ENCODE results near the gene TM9SF1.
A peak's percentile ranks its signal among the peaks of the same experiment; 100 is the strongest.

TM9SF1 gene

DNA sequence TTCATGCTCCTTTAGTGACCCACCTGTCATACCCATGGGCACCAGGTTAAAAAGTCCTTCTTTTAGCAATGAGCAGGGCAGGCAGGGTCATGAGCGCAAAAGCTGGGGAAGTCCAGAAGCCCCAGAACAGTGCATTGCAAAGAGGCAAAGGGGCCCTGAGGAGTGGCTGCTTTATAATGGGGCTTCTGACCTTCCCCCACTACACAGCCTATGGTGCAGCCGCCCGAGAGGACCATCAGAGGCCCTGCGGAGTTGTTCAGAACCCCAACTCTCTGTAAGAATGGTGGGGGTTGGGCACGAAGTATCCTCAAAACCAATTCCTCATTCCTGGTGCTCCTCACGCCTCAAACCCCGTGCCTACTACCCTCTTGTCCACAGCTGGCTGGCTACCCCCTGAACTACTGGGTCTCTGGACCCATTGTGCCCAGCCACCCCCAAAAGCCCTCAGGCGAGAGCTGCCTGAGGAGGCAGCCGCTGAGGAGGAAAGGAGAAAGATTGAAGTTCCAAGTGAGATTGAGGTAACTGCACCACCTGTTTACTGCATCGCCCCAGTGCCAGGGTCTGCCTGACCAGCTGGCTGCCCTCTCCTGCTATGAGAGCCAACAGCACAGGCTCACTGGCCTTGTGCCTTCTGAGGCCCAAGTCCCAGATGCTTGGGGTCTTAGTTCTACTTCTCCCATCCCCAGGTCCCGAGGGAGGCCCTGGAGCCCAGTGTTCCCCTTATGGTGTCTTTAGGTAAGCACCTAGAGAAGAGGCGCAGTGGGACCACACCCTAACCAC, 16.7 kb downstream of the TM9SF1 start:
- DNase-seq, result no peak

DNA sequence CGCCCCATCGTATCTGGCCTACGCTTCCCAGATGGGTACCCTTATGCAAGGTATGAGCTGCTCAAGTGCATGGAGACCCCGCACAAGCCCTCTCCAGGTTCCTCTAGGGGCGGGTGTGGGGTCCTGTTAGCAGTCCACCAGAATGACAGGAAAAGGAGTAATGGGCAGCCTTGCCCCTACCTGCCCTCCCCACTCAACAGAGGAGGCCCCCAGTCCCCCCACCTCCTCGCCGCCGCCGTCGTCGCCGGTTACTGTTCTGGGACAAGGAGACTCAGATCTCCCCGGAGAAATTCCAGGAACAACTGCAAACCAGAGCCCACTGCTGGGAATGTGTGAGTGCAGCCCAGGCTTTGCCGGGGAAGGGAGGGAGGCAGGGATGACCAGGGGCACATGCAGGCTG, 17.4 kb downstream of the TM9SF1 start:
- DNase-seq, result no peak

DNA sequence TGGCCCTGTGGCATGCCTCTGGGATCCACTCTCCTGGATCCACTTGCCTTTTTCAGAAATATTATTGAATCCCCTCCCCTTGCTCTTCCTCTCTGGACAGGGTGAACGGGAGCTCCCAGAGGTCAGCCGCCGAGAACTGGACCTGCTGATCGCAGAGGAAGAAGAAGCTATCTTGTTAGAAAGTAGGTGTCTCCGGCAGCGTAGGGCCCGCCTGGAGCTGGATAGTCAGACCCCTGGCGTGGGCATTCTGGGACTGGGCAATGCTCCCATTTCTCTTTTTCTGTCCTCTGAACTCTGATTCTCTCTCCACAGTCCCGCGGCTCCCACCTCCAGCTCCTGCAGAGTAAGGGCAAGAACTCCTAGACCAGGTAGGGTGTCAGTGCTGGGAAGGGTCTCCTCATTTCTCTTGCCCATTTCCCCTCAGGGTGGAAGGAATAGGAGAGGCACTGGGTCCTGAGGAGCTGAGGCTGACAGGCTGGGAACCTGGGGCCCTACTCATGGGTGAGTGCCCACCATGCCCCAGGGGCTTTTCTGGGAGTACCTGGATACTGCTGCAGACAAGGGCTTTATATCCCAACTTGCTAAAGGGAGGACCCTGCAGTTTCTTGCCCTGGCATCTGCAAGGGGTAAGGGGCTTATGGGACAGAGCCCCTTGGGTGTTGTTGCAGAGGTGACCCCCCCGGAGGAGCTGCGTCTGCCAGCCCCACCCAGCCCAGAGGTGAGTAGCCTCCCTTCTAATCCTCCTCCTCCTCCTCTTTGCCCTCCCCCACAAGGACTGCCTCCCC, 18.0 kb downstream of the TM9SF1 start:
- DNase-seq, result no peak

DNA sequence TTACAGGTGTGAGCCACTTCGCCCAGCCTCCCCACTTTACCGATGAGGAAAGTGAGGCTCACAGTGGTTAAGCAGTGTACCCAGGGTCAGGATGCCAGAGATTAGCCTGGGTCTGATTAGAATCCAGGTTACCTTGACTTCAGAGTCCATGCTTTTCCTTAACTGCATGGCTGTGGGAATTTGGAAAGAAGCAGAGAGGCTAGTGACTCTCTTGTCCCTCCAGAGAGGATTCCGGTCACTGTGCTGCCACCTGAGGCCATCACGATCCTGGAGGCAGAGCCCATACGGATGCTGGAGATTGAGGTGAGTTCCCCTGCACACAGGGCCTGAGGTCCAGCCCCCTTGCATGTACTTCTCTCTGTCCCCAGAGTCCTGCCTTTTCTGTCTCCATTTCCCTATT, 18.6 kb downstream of the TM9SF1 start:
- no peak for DNase-seq

DNA sequence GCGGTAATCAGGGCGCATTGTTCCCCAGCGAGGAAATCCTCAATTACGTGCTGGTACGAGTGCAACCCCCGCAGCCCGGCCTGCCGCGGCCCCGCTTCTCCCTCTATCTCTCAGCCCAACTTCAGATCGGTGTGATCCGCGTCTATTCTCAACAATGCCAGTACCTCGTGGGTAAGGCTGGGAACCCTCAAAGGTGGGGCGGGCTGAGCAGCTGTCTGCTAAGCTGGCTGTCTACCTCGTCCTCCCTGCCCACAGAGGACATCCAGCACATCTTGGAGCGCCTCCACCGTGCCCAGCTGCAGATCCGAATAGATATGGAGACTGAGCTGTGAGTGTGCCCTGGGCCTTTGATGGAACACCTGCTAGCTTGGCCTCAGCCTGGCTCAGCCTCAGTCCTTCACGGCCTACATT, 22.4 kb downstream of the TM9SF1 start:
- no peak for DNase-seq

DNA sequence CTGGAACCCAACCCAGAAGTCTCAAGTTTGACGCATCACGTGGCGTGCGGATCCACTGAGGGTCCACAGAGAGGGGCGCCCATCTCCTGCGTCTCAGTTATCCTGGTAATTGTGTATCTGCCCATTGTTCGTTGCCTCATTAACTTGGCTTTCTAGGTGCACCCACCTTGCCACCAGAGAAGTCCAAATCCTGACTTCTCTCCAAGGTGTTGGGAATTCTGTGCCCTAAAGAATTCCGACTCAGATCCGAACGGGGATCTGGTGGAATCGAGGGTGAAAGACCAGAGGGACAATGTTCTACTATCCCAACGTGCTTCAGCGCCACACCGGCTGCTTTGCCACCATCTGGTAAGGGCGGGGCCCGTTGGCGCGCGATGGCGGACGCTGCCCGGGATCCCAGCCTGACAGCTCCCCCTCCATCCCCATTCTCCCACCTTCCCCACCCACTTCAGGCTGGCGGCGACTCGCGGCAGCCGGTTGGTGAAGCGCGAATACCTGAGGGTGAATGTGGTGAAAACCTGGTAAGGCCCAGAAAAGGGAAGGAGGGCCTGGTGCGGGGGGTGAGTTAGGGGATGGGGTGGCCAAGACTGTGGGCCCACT, 22.9 kb downstream of the TM9SF1 start:
- DNase-seq, result no peak

DNA sequence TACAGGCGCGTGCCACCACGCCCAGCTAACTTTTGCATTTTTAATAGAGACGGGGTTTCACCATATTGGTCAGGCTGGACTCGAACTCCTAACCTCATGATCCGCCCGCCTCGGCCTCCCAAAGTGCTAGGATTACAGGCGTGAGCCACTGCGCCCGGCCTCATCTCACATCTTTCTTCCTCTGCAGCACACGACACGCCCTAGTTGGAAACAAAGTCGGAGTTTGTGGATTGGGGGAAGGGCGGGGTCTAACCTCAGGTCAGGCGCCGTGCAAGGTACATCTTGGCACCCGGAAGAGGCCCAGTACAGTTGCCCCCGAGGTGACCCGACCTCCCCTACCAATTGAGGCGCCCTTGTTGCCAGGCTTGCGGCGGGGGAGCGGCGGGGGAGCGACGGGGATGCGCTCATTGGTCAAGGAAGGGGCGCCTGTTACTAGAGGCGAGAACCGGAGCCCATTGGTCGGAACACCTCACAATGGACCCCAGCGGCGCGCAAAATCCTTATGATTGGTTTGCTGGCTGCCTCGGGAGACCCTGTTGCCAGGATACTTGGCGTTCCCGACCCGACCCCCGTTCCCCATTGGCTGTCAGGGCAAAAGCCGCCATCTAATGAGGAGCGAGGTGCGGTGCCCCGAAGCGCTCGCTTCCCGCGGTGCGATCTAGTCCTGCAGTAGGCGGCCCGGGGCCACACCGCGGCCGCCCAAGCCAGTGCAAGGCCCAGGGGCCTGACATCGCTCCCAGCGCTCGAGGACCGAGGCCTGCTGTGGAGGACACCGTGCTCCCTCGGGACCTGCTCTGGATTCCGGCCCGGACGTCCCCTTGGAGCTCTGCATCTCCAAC, 23.6 kb downstream of the TM9SF1 start, which contains the start of gene REC8:
TSS of gene REC8 (plus strand) at position 659 of the 839 bp plus-strand sequence. CDS start 473 bp downstream, outside the sequence.
- no peak for DNase-seq

DNA sequence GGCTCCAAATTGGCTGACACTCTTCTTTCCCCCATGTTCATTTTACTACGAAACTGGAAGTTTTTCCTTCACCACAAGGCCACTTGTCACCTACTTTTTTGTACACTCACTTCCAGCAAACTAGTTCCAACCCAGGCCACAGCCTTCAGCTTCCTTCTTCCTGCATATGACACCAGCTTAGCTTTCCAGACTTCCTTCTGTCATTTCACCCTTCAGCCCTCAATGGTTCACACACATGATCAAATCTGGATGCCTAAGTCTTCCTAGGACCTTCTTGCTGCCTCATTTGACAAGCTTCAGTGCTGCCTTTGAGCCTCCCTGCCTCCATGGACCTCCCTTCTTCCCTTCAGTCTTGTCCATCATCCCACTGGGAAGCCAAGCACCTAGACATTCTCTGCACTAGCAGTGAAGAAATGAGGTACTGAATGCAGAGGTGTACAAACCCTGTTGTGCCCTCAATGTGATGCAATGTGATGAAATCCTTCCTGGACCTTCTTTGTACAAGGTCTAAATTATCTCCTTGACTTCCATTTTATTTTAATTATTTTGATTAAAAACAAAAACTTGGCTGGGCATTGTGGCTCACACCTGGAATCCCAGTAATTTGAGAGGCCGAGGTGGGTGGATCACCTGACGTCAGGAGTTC, 27.6 kb downstream of the TM9SF1 start:
- DNase-seq, result peak; percentile 75

DNA sequence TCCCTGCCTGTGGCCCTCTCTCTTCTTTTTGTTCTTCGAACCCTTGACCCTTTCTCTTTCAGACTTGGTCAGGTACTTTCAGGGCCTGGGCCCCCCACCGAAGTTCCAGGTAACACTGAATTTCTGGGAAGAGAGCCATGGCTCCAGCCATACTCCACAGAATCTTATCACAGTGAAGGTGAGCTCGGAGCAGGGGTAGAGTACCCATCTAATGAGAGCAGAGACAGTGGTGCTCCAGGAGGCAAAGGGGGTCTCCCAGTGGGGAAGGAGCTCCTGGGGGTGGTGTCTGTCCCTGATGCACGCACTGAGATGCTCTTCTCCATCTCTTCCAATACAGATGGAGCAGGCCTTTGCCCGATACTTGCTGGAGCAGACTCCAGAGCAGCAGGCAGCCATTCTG, 29.5 kb downstream of the TM9SF1 start:
- DNase-seq, result no peak

DNA sequence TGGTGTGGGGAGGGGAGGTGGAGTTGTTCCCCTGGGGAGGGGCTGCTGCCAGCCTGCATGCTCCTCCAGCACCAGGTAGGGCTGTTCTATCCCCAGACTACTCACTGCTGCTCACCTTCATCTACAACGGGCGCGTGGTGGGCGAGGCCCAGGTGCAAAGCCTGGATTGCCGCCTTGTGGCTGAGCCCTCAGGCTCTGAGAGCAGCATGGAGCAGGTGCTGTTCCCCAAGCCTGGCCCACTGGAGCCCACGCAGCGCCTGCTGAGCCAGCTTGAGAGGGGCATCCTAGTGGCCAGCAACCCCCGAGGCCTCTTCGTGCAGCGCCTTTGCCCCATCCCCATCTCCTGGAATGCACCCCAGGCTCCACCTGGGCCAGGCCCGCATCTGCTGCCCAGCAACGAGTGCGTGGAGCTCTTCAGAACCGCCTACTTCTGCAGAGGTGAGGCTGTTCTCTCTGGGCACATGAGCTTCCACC, 30.7 kb downstream of the TM9SF1 start:
- no peak for DNase-seq

DNA sequence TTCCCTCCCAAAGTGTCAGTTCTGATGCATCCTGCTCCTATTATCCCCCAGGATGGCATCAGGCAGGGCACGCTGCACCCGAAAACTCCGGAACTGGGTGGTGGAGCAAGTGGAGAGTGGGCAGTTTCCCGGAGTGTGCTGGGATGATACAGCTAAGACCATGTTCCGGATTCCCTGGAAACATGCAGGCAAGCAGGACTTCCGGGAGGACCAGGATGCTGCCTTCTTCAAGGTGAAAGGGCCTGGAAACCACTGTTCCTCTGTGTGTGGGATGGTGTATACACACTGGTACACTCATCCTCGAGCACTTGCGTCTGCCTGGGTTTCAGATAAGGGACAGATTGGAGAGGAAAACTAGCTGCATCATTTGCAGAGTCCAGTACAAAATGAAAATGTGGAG, 33.1 kb downstream of the TM9SF1 start:
- peak; percentile 23 for DNase-seq

DNA sequence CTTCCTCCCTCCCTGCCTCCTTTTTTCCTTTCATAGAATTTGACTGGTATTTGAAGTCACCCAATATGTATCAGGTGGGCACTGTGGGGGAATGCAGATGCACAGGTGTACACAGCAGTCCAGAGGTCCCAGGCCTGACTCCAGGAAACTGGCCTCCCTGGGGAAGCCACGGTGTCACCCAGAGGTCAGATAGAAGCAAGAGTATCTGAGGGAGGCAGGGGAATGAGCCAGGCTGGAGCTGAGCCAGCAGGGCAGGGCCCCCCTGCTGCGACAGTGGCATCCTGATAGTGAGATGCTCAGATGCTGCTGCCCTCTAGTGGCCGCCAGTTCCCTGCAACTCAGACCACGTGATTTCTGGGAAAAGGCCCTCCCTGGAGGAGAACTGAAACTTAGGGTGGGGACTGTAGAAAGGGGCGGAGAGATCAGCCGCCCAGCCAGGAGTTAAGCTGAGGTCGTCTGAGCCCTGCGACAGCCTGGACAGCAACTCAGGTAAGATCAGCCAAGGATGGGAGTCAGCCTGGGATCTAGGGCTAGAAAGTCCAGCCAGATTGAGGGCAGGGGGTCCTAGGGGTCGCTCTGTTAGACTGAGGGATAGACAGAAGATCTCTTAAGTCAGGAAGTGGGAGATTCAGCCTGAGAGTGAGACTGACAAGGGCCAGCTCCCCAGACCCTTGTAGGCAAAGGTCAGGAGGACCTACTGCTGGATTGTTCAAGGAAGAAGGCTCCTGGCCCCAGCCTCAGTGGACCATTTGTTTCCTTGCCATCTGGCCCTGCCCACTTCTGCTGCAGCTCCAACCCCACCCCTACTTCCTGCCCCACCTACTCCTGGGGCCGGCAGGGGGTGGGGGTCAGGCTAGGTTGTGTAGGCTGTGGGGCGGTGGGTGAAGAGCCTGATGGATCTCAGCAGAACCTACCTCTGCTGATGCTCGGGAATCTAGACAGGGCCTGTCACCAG, 34.1 kb downstream of the TM9SF1 start, which contains the start of gene IRF9:
TSS of gene IRF9 (plus strand) at position 416 of the 955 bp plus-strand sequence. CDS start 880 bp downstream, outside the sequence.
- DNase-seq, result peak; percentile 95

DNA sequence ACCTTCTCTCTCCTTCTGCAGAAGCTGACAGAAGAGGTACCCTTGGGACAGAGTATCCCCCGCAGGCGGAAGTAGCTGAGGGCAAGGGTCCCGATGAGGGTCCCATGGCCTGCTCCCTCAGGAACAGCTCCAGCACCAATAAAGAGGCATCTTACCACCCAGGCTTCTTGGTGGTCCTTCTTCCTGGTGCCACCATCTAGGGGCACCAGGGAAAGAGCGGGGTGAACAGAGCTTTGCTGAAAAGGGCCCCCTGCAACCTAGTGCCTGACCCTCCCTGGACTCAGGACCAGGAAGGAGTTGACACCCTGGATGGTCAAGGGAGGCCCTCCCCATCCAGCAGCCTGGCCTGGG, 34.8 kb downstream of the TM9SF1 start:
- no peak for DNase-seq

DNA sequence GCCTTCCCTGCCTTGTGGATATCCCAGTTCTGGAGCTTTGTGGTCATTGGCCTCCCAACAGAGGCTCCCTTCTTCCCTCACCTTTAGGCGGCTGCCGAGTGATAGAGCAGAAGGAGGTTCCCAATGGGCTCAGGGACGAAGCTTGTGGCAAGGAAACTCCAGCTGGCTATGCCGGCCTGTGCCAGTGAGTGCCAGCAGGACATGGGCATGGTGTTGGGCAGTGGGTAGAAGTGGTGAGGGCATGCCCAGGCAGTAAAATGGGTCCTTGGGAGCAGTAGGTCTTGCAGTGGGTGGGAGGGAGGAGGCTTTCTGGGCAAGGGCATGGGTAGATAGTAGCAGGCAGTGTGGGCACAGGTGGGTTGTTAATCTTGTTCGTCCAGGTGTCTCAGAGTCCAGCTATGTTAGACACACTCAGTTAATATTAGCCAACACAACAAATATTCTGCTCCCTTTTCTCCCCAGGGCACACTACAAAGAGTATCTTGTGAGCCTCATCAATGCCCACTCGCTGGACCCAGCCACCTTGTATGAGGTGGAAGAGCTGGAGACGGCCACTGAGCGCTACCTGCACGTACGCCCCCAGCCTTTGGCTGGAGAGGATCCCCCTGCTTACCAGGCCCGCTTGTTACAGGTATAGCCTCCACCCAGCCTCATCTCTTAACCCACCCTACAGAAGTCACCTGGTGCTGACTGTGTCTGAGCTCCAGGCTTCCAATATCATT, 35.3 kb downstream of the TM9SF1 start:
- no peak for DNase-seq

DNA sequence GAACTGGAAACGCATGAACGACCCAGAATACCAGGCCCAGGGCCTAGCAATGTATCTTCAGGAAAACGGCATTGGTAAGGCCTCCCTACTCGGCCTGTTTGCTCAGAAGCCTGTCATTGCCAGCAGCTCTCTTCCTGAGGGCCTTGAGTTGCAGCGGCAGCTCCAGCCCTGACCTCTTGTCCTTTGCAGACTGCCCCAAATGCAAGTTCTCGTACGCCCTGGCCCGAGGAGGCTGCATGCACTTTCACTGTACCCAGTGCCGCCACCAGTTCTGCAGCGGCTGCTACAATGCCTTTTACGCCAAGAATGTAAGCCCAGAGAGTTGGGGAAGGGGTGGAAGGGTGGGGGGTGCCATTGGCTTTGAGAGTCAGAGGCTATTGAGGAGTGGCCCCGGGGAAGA, 37.9 kb downstream of the TM9SF1 start:
- DNase-seq, result no peak

DNA sequence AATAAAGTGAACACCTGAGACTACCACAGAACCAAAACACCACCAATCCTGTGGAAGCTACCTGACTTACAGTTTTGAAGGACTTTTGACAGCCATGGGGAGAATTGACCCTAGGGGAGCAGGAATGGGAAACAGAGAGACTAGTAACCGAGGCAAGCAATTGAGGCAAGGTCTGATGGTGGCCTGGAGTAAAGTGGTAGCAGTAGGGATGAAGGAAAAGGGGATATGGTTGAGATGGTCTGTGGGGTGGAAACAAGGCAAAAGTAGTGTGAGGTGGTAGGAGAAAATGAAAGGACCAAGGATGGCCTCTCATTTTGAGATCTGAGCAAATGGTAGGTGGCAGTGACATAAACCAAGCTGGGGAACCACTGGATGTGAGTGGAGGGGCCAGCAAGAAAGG, 38.4 kb downstream of the TM9SF1 start:
- no peak for DNase-seq

DNA sequence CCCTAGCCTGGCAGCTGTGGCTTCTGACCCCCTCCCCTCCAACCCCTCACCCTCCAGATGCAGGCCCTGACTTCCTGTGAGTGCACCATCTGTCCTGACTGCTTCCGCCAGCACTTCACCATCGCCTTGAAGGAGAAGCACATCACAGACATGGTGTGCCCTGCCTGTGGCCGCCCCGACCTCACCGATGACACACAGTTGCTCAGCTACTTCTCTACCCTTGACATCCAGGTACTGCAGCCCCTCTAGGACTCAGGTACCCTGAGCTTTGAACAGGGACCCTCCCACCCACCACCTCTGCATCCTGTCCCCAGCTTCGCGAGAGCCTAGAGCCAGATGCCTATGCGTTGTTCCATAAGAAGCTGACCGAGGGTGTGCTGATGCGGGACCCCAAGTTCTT, 40.1 kb downstream of the TM9SF1 start:
- no peak for DNase-seq

DNA sequence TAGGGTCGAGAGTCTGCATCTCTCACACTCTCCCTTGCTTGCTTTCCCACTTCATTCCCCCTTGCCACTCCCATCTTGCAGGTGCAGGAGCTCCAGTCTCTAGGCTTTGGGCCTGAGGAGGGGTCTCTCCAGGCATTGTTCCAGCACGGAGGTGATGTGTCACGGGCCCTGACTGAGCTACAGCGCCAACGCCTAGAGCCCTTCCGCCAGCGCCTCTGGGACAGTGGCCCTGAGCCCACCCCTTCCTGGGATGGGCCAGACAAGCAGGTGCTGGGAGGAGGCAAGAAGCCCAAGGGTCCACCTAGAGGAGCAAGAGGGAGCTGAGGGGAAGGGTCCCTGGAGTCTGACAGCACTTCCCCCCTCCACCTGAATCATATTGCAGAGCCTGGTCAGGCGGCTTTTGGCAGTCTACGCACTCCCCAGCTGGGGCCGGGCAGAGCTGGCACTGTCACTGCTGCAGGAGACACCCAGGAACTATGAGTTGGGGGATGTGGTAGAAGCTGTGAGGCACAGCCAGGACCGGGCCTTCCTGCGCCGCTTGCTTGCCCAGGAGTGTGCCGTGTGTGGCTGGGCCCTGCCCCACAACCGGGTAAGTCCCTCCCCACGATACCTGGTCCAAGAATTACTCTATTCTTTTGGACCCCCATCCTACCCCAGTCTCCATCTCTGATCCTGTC, 43.7 kb downstream of the TM9SF1 start:
- DNase-seq, result no peak

DNA sequence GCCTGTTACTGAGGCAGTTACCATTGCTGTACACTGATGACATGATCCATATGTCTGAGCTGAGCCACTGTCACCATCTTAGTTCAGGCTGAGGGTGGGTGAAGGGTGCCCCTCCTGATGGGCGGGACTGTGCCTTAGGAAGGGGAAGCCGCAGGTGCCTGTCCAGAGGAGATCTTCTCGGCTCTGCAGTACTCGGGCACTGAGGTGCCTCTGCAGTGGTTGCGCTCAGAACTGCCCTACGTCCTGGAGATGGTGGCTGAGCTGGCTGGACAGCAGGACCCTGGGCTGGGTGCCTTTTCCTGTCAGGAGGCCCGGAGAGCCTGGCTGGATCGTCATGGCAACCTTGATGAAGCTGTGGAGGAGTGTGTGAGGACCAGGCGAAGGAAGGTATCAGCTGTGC, 44.2 kb downstream of the TM9SF1 start:
- no peak for DNase-seq

DNA sequence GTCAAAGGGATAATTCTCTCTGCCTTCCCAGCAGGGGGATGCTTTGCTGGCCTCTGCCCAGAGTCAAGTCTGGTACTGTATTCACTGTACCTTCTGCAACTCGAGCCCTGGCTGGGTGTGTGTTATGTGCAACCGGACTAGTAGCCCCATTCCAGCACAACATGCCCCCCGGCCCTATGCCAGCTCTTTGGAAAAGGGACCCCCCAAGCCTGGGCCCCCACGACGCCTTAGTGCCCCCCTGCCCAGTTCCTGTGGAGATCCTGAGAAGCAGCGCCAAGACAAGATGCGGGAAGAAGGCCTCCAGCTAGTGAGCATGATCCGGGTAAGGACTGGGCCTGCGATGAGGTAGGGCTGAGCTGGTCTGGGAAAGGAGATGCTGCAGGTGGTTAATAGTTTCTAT, 44.7 kb downstream of the TM9SF1 start:
- DNase-seq, result no peak

All from inflammatory macrophage treated with lipopolysaccharide for 4 hours (primary cell).